GM18508 (cell line): ENCODE measurements around the gene DPF3.

Experiments
- ATAC-seq: cut with Tn5 transposase; IDR thresholded peaks from one replicate; pipeline ENCODE4 v1.9.1; 2021; ENCODE audit warnings: moderate number of reproducible peaks; ENCODE audit not compliant: insufficient read depth, unreplicated experiment

DPF3 gene

DNA sequence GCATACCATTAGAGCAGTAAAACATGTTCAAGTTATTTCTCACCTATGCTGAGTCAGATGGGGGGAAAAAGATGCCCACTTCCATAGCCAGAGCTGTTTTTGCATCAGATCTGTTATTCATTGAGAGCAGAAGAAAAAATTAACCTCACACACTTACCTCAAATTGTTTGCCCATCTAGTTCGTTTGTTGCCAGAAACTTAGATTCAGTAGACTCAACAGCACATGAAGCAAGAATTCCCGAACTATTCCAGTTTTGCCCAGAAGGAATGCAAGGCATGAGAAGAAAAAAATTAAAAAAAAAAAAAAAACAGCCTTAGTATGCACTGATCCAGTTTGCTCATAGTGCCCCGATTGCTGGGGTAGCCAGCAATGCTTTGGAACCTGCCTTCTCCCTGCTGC is 12.4 kb upstream of the DPF3 start:
- ATAC-seq: no peak

DNA sequence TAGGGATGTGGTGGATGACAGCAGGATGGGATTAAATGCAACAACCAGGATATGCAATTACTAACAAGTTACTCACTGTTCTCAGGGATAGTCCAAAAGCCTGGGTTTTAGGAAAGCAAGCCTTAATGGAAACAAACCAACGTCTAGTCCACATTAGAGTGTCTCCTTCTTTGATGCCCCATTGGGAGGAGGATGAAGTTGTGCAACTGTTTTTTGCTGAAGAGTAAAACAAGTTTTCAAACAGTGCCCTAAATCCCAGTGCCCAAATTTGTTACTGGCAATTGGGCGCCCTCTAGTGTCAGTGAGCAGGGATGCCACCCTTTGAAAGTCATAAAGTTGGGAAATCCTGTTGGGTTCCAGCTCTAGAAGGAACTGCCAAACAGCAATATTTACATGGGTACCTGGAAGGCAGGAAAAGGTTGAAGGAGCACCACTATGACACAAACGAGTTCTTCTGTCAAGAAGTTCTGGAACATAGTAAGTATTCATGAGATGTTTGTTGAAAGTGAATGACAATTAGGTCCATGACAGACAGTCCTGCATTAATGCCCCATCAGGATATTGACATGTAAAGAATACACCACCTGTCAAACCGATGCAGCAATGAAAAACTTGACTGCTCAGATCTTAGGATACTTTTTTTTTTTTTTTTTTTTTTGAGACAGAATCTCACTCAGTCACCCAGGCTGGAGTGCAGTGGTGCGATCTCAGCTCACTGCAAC is 11.1 kb upstream of the DPF3 start:
- ATAC-seq: no peak

DNA sequence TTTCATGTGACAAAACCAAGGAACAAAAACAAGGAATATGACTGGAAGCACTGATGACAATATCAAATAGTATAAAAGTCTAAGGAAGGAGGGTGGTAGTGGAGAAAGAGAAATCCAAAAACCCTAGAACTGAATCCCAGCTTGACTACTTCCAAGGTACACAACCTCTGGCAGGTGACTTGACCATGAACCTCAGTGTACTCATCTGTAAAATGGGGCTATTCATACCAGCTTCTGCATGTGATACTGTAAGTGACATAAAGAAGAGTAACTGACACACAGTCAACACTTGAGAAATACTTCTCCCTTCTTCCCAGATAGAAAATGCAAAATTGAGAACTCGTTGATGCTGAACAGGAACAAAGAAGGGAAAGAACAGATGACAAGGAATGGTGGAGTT is 10.3 kb upstream of the DPF3 start:
- no peak for ATAC-seq

DNA sequence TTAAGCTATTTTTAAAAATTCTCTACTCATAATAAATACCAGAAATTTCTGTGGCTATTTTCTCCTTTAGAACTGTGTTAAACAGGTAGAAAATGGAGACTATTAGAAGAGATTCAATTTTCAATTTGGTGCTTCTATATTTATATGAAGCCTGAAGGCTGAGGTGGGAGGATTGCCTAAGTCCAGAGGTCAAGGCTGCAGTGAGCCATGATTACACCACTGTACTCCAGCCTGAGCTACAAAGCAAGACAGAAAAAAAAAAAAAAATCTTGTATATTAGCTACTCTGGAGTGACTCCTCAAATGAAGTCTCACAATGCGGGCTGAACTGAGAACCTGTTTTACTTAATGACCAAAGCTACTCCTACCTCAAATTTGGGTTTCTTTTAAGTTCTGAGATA is 9.8 kb upstream of the DPF3 start:
- ATAC-seq: no peak

DNA sequence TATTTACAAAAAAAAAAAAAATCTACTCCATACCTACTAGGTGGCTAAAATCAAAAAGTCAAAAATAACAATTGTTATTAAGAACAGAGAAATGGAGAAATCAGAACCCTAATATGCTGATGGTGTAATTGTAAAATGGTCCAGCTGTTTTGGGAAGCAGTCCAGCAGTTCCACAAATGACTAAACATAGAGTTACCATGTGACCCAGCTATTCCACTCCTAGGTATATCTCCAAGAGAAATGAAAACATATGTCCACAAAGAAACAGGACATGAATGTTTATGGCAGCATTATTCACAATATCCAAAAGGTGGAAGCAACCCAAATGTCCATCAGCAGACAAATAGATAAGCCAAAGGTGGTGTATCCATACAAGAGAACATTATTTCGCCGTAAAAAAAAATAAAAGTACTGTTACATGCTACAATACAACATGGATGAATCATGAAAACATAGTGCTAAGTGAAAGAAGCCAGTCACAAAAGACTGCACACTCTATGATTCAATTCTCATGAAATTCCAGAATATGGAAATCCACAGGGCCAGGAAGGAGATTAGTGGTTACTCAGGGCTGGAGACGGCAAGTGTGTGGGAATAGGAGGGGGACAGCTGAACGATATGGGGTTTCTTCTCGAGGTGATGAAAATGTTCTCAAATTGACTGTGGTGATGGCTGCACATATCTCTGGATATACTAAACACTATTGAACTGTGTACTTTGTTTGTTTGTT is 9.1 kb upstream of the DPF3 start:
- no peak for ATAC-seq

DNA sequence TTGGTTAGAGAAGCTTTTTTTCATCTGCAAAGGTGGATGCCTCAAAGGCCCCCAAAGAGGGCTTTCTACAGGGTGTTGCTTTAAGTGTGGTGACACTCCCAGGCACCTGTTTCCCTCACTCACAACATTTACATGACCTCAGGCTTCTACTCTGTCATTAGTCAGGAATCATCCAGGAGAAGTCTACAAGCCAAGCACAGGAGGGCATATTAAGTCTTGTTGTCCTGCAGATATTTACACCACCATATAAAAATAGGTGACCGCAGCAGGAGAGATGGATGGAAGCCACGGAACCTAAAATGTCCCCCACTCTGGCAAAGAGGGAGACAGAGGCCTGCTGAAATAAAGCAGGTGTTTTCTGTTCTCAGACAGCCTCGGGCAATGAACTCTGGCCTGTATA is 7.5 kb upstream of the DPF3 start:
- no peak for ATAC-seq

DNA sequence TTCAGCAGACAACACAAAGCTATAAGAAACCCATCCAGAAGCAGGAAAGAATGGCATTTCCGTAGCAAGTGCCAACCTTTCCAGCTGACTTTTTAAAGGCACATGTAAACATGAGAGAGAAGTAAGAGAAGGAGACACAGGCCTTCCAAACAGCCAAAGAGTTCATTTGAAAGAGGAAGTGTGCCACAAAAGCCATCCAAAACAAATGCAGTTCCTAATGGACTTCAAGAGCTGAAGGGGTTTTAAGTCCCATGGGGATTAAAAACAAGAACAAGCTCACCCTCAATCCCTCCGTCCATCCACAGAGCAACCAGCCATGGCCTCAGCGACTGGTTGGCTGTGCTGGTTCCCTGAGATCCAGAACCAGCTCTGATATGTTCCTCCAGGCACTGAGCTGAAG is 4.5 kb upstream of the DPF3 start:
- no peak for ATAC-seq

DNA sequence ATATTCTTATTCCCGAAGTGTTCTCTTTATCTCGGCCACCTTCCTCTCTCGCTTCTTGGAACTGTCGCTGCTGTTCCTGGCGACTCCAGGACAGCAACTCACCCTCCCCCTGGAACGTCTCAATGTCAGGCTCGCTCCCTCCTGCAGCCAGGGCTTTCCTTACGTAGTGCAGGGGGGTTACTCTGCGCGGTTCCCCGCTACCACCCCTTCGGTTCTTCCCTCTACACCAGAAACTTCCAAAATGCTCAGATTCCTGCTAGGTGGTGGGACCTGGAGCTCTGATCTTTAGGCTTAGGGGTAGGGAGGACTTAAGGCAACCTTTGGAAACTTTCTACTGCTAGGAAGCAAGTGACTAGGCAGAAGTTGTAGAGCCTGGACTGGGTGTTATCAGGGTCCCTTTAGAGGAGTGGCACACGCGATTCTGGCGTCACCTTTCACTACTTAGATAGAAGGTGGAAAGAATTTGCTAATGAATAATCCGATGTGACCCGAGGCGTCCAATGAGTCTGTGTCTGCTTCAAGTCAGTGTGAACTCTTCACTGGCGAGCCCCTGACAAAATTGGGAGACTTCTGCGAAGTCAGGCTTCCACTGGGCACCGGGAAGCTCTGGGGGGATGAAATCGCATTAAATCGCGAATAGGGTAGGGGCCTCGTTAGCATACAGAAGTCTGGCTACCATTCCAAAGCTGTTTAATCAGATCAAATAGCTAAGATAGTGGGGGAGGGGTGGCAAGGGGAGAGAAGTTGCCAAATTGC is 900 bp upstream of the DPF3 start:
- ATAC-seq: no peak

DNA sequence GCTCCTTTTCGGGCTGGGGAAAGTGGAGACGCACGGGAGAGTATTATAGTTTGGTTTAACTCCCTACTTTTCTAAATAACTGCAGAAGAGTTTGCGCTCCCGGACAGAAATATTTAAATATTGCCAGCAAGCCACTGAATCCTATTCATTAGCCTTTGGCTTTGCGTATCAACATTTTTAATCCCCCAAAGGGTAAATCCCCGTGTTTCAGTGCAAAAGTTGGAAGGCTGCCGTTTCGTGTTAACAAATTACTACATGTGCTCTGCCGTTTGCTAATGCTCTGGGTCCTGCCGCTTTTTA is 372 bp upstream of the DPF3 start:
- no peak for ATAC-seq

DNA sequence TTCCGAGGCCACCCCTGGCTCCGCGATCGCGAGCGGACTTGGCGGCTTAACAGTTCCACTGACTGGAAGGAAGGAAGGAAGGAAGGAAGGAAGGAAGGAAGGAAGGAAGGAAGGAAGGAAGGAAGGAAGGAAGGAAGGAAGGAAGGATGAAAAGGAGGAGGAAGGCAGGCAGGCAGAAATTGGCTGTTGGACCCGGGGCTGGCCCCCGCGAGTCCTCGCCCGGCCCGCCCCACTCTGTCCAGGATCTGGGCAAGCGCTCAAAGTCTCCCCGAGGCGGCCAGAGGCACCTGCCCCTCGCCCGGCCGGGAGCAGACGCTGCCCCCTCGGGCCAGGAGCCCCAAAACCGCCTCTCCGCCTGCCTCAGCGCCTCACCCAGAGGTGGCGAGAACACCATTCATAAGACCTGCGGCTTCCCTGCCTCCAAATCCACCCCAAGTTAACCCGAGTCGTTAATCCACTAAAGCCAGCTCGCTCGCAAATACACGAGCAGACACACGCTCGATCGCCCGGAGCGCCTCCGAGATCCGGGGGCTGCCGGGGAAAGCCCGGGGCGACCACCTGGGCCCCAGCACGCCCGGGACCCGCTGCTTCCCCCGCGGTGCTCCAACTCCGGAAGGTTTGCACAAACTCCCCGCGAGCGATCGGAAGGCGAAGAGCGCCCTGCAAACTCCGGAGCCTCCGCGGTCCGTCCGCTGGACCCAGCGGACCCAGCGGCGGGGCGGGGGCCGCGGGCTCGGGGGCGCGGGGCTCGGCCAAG is 844 bp downstream of the DPF3 start:
- no peak for ATAC-seq

DNA sequence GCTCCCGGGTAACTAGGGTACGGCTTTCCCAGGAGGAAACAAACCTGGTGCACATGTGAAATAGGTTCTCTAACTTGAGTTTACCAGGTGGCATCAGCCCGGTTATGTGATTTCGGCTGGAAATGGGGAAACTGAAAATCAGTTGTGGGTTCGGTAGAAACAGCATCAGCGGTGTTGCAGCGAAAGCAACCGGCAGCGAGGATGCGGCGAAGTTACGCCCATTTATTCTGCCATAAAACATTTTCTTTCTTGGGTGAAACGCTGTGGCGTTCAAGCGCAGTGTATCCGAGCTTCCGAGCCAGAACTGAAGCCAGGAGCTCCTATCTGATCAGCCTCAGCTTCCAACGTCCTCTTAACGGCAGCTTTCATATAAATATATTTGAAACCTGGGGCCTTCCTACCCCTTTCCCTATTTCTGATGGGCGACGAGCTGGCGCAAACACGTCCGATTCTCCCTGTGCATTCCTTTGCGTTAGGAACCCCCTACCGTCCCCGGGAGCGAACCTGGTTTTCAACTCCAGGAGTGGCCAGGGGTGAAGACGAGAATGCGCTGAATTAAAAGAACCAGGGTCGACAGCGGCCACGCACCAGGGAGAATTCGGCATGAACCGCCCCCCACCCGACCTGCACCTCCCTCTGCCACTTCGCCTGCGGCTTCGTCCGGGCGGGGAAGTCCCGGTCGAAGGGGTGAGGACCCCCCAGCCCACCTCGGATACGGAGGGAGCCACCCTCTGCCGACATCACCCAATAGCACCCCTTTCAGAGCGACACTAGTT is 1.6 kb downstream of the DPF3 start:
- no peak for ATAC-seq

DNA sequence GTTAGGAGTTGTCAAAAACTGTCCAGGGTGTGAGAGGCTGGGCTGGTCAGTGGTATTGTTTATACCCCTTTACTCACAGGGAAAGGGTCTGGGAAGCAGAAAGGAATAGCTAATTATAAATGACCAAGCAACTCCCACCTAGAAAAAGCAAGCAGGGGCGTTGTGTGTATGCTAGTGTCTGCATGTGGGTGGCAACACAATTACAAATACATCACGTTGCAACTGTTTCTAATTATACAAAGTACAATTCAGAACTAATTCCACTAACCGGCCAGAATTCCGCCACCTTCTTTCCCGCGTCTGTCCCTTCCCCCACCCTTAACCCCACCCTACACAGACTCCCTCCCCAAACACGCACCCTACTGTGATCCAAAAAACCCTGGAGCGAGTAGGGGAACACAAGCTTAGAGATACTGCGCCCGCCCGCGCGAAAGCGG is 2.2 kb downstream of the DPF3 start:
- no peak for ATAC-seq

DNA sequence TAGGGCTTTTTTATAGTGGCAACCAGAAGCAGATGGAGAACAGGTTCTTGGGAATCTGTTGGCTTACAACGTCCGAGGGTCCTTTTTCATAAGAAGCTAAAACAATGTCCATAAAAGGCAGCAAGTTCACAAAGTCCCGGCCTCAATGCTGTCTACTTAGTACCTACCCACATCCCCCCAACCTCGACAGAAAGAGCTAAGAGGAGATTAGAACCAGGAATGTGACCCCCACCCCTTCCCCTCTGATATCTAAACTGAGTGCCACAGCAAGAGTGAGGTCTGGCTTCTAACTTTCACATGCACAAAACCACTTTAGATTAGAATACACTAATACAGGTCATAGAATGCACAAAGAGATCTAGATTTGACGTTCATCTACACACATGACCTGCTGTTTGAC is 4.5 kb downstream of the DPF3 start:
- ATAC-seq: no peak

DNA sequence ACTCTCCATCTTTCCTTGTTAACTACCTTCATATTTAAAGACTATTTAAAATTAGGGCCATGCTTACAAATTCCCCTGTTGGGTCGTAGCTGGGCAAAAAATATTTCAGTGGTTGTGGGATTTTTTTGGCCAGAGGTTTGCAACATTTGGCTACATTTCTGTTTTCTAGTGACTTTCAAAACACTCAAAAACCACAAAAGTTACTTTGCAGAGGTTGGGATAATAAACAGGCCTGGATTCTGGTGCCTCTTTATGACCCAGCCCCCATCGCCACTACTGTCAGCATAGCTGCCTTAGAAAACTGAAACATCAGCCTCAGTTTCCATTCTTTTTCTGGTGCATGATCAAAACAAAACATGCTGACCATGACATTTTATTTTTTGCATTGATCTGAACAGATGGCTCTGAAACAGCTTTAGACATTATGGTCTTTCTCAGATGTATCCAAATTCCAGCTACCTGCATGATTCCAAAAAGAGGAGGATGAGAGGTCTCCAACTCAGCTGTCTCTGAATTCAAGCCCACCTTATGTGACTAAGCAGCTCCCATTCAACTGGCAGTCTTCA is 5.2 kb downstream of the DPF3 start:
- ATAC-seq: no peak

DNA sequence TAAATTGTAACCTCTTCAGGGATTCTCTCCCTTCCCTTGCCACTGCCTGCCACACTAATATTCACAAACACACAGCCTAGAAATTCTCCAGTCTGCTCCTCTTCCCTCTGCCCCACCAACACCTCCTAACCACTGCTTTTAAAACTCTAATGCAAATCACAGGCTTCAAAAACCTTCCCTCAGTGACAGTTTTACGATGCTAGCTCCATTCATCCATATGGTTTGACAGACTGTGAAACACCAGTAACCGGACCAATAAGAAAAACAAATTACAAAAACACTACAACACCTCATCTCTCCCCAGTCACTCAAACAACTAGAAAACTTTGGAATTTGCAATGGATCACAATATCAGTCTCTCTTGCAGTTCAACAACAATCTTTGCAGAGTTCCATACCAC is 5.7 kb downstream of the DPF3 start:
- ATAC-seq: no peak

DNA sequence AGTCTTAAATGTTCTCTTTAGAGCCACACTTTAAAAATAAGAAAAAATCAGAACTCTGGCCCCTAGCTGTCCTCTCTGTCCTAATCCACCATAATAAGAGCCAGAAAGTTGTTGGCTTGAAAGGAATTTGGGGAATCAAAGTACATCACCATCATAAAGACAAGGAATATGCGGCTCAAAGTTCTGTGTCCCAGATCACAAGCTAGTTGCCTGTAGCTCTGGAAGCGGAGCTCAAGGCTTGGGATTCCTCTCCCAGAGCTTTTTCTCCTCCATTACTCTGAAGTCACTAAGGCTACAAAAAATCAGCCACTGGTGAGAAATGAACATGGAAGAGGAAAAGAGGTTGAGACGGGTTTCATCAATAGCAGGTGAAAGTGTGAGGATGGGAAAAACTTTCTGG is 6.4 kb downstream of the DPF3 start:
- ATAC-seq: no peak

DNA sequence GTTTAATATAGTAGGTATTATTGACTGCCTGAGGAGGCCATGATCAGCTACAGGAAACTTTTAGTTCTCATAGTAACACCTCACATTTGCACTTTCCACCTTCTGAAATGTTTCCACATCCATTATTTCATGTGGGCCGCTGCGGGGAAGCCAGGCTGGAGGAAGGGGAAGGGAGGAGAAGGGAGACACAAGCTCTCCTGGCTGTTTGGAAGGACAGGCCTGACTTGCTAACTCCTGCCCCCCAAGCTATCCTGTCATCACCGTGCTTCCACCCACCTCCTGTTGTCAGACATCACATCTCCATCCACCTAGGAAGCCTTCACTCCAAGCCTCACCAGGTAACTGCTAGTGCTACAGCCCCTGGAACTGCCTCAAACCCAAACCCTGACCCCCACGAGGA is 9.5 kb downstream of the DPF3 start:
- no peak for ATAC-seq

DNA sequence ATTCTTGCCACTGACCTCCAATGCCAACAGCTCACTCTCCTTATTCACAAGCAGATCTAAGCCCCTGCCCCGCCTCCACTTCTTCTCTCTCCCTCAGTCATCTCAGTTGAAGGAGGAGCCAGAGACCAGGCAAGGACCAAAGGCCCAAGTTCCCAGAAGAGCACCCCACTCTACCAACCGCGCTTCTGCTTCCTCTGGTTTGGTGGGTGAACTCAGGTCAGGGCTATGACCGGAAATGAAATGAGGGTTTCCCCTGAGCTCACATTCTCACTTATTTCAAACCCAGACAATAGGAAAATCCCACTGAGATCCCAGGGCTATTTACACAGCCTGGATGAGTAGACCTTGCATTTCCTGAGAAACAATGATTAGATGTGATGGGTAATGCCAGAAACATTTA is 9.9 kb downstream of the DPF3 start:
- no peak for ATAC-seq

DNA sequence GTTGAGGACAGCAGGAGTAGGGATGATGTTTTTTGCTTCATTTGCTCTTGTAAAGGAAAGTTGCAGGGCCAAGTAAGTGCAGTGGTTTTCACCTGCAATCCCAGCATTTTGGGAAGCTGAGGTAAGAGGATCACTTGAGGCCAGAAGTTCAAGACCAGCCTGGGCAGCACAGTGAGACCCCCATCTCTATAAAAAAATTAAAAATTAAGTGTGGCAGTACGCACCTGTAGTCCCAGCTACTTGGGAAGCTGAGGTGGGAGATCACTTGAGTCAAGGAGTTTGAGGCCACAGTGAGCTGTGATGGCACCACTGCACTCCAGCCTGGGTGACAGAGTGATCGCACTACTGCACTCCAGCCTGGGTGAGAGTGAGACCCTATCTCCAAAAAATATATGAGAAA is 10.8 kb downstream of the DPF3 start:
- no peak for ATAC-seq

DNA sequence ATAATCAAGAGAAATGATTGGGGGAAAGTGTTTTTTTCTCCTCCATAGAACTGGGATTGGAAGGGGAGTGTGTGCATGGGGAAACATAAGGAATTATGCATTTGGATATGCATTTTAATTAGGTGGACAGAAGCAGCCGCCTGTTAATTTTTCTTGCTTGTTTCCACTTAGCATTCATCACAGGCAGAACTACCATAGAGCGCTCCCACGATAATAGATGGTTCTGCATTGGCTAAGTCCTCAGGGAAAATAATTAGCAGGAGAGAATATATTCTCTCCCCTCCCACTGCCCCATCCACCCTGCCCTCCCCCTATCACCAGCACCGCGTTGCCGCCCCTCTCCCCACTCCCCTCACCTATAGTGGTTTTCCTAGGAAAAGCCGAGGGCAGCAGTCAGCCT is 11.4 kb downstream of the DPF3 start:
- ATAC-seq: no peak
